Stimulated activated CD4-positive, alpha-beta T cell treated with anti-CD3 and anti-CD28 coated beads, Interleukin-4, amount 100 ng/mL, for 1 hour (primary cell): ENCODE data around the gene NT5C3A.
"Not testable (repeated sequence)": the region's sequence is repeated elsewhere in the genome, so short reads cannot be mapped to it uniquely, and the experiment has no call there.

ENCODE experiments used
- DNase-seq: peaks from one replicate; pipeline ENCODE4 v3.0.0-alpha.2; 2020

NT5C3A gene

DNA sequence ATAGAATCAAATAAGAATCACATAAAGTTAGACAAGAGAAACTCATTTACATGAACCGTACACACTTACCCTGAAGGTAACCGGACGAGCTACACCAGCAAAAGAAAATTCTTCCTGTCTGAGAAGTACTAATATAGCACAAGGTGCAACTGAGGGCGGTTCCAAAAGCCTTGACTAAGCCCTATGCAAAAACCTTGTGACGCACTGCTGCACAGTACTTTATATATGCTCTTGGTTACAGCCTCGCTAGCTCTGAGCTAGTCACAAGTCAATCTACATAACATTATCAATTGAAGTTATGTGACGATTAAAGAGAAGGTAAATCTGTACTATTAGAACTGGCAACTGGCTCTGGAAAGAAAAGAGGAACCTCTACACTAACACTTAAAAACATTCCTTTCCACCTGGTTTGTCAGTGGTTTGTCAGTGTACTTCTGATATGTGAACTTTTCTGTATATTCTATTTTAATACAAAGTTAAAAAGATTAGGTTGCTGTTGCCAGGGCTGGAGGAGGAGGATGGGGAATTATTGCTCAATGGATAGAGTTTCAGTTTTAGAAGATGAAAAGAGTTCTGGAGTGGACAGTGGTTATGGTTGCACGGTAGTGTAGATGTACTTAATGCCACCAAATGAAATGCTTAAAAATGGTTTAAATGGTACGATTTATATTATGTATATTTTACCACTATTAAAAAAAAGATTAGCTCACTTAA is 21.6 kb downstream of the NT5C3A start:
- peak; percentile 29 for DNase-seq

DNA sequence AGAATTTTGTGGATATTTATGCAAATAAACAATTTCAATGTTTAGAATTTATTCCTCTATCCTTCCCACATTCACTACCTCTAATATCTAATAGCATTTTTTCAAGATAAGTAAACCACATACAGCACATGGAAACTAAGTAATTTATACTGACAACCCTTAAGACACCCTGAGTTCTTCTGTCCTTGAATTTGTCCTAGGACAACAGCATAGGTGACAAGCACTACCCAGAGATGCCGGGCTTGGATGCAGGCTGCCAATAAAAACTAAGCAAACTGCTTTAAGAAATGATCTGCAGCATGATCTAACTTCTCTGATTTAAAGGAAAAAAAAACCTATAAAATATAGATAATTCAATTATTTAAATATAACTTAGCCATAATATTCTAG is 22.7 kb downstream of the NT5C3A start:
- DNase-seq = no peak

DNA sequence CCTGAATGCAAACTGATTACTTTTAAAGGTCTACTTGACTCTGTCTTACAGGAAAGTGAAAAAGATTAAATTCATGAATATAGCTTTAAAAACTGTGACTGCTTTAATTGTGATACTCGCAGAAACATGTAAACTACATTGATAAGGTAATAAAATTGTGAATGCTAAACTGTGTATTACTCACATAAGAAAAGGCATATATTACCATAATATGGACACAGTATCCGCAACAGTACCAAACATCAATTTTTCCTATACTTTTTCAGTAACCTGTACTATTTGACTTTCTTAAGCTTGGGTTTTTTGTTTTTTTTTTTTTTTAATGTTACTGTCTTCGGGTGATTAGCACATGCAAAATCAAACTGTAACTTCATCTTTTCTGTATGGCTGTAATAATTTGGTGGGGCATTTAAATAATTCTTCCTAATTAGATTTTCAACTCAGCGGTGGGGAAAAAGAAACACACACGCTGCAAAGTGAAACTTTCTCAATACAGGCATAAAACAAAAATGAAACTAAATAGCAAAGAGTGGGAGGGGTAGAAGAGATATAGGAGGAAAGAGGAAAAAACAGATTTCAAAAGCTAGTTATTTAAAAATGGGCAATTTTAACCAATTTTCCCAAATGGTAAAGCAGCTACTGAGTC is 23.2 kb downstream of the NT5C3A start:
- no peak for DNase-seq

DNA sequence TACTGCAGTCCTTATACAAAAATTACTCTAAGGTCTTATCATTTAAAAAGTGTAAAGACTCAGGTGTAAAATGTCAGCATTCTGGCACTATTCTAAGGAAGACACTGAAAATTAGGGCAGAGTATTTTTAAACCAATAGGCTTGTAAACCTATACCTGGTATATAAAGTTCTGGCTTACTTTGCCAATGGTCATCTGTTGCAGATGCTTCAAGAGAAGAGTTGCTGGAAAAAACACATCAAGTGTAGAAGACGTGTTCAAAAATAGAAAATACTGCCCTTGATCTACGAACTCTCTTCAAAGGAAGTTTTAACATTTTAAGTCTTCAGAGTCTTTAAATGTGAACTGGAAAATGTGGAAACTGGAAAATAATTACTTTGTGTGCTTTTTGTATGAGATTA is 23.9 kb downstream of the NT5C3A start:
- DNase-seq = no peak

DNA sequence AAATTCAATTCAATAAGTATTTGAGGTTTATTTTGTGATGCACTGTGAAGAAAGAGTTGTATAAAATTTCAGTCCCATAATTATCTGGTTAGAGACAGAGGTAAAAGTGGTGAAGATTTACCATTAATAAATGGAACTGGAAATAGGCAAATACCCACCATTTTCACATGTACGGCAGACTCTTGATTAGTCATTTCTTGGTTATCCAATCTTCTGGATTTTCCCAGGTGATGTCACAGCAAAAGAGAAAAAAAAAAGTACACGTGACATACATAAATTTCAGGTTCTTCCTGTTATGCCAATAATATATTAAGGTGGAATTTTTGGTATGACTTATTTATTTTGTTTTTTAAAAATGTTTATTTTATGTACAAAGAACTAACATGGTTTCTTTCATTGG is 26.8 kb downstream of the NT5C3A start:
- DNase-seq = no peak

DNA sequence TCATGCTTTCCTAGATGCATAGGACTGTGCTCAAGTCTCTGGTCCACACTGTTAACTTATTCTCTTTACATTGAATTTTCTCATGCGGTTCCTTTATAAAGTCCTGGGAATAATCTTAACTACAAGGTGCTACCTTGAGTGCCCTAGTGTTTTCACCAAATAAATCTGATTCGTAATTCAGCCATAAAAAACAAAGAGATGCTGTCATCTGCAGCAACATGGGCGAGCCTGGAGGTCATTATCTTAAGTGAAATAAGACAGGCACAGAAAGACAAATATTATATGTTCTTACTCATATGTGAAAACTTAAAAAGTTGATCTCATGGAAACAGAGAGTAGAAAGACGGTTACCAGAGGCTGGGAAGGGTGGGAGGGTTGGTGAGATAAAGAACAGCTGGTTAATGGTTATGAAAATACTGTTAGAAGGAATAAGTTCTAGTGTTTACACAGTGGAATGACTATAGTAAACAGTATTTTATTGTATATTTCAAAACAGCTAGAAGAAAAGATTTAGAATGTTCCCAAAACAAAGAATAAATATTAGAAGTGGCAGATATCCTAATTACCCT is 38.3 kb downstream of the NT5C3A start:
- DNase-seq = no peak

DNA sequence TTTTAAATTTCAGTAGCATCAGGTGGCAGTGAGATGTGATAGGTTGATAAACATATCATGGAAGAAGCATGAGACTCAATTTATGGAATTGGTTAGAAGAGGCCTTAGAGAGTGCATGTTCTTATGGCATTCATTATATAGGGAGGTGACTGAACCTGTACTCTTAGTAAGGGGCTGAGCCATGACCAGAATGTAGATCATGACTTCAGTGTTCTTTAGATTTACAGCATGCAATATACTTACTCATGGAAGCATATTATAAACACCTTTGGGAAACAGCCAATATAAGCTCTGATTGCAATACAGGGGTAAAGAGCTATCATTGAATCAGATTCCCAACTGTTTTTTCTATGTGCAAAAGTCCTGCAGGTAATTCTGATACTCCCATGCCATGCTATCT is 50.2 kb downstream of the NT5C3A start:
- no peak for DNase-seq

DNA sequence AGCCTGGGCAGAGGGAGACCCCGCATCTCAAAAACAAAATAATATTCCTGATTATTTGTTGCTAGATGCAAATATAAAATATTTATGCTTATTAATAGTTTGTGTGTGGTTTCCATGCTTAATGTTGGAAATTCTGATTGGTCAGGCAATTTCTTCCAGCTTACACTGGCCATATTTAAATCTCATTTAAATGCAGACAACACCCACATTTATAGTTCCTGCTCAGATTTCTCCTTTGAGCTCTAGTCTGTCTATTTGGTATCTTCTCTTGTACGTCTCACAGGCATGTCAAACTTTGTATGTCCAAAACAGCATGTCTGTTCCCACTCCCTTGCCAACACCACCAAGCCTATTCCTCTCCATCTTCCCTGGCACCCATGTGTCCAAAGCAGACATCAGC is 52.8 kb downstream of the NT5C3A start:
- no peak for DNase-seq

DNA sequence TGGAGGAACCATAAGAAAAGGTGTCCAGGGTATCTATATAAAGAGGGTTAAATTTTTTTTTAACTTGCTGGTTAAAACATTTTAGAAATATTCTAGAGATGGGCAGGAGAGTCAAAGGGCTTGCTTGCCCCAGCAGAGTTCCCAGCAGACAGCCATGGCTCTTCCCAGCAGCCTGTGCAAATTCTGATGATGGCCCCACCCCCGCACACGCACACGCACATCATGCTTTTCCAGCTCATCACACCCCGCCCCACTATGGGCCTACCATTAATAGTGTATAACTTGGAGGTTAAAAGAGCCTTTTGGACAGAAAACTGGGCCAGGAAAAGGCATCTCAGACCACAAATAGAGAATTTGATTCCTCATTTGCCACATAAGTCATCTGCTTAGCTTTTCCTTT is 56.9 kb downstream of the NT5C3A start:
- DNase-seq = not testable (repeated sequence)

DNA sequence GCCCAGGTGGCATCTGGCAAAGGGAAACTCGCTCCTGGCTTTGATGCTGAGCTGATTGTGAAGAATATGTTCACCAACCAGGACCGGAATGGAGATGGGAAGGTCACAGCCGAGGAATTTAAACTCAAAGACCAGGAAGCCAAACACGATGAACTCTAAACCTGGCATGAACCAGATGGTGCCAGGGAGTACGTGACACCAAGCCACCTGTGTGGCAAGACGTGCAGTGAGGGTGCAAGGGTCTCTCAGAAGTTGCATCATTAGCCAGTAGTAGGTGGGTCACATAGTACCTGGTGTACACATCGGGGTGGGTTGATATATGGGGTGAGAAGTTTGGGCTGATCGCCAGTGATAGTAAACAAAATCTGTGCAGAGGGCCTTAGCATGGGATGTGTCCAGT is 57.4 kb downstream of the NT5C3A start:
- DNase-seq = not testable (repeated sequence)

DNA sequence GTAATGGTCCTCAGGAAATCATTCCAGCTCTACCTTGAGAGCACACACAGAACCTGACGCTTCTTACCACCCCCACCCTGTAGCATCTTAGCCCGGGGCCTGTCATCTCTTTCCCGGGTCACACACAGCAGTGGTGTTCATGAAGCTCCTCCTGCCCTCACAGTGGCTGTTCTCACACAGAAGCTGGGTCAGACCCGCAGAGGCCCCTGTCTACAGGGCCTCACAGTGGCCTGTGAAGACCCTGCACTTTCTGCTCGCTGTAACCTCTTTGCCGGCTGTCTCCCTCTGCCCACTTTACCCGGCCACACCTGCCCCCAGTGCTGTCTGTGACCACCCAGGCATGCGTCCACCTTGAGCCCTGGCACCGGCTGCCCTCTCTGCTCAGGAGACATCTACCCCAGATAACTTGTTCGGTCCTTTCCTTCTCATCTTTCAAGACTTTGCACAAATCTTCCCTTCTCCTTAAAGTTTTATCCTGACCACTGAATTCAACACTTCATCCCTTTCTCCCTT is 58.4 kb downstream of the NT5C3A start:
- DNase-seq = not testable (repeated sequence)

DNA sequence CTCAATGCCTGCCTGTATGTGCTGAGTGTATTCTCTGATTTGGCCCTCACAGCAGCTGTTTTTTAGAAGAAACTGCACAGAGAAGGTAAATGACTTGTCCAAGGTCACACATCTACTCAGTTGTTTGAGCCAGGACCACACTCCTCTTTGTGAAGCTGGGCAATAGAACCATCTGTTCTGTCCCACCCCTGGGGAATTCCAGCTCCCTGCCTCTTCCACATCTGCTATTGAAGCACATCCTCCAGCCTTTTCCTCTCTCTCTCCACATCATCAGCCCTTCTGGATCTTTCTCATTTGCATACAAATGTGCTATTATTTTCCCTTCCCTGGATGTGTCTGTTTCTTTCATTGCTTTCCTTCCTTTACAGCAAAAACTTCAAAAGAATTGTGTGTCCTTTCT is 59.5 kb downstream of the NT5C3A start:
- DNase-seq = not testable (repeated sequence)

DNA sequence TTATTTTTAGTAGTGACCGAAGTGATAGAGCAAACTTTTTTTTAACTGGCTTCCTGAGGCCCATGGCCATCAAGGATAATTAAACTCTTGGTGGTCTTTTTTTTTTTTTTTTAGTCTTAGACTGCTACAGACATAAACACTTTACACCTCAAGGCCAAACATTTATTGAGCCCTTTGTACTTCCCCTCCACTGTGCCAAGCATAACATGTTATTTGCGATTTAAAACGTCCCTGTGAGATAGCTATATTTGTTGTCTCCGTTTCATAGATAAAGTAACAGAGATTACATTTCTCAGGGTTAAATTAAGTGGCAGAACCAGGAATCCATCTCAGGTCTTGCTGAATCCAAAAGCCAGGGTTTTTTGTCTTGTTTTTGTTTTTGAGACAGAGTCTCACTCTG is 63.2 kb downstream of the NT5C3A start:
- DNase-seq = not testable (repeated sequence)

DNA sequence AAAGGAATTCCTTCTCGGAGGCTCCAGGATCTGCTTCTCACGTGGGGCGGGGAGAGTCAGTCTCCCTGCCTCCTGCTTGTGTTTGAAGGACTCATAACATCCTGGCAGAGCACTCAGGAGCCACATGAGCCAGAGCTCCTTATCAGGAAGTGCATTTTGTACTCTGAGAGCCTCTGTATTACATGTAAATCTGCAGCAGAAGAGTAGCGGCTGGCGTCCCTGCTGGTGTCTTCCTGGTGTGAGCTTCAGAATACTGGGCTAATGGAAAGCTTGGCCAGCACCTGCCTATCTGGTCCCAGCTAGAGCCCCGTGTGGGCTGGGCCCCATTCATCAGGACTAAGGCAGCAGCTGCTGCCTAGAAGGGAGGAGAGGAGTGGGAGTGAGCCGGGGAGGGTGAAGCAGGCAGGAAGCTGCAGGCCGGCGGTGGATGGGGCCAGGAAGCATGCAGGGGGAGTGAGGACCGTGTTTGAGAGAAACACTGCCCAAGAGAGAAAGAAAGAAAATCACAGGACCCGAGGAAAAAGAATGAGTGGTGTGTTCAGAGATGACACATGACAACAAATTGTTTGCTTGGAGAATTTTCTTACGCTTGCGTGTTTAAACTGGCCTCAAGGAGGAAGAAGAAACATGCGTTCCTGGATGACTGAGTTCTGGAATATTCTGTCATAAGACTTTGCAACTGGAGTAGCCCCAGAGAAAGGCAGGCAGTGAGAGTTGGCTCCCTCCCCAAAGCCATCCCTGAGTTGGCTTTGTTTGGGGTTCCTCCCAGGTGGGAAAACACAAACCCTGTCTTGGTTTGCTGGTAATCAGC is 64.0 kb downstream of the NT5C3A start:
- not testable (repeated sequence) for DNase-seq

DNA sequence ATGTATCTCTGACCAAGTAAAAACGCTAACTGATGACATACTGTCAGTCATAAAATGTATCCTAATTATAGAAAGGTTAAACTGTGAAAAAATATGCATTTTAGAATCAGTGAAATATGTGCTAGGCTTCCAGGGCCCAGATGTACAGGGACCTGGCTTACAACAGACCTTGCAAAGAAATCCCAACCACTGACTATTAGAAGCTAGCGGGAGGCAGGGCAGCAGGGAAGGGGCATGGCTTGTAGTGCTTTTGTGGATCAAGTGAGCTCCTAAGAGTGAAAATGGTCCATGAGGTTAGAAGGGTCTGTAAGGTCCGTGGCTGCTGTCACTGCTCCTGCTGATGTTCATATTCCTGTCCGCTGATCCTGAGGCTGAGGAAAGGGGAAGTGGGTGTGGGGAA is 64.6 kb downstream of the NT5C3A start:
- not testable (repeated sequence) for DNase-seq

DNA sequence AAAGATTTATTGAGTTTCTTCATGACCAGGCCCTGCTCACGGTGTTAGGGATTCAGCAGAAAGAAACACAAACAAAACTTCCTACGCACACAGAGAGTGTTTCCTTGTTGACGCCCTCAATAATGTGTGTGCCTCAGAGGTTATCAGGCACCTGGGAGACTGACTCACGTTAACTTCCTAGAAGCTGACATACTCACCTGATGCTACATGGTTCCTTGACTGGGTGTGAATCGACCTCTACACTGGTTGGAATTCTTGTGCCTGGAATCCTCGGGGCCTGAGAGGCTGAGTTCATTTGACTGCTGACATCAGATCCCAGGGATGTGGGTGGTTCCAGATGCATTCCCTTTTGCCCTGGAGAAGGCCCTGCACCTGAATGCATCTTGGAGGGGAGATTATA is 69.8 kb downstream of the NT5C3A start:
- DNase-seq = not testable (repeated sequence)

DNA sequence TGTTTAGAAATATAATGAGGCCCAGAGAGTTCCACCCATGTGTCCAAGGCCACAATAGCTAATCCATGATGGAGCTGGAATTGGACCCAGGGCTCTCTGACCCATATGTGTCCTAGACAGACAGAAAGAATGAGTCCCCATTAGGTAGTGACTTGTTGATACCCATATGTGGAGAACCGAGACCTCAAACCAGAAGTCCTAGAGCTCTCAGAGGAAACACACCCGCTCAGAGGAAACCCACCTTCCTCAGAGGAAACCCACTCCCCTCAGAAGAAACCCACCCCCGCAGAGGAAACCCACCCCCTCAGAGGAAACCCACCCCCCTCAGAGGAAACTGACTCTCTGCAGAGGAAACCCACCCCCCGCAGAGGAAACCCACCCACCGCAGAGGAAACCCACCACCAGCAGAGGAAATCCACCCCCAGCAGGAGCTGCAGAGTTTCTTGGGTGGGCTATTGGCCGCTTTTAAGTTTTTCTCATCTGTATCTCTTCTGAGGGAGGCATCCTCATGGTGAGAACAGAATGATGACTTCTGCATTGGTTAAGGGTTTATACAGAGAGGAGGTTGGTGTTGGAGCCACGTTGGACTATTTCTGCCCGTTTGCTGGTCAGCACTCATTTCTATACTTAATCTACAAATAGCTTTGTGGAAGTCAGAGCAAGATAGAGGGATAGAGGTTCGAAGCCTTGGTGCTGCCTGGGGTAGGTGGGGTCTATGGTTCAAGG is 70.4 kb downstream of the NT5C3A start:
- DNase-seq = not testable (repeated sequence)

DNA sequence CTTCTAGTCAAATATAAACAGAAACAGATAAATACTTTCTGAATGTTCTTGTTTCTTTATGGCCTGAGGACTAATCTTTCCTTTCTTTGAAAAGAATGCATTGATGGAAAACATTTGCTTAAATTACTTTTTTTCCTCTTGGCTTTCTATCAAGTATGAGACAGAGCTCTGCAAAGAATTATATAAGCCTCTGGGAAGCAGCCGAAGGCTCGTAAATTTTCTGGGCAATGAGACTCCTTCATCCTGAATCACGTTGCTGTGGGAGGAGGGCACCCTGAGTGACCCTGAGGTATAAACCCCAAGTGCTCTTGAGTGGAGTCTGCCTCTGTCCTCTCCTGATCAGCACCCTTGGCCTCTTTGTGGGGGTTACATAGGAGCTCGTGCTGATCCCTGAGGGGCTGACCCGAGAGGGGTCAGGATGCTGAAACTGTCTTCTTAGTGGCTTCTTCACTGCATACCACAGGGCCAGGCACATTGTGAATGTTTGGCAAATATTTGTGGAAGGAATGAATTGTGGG is 71.4 kb downstream of the NT5C3A start:
- not testable (repeated sequence) for DNase-seq

DNA sequence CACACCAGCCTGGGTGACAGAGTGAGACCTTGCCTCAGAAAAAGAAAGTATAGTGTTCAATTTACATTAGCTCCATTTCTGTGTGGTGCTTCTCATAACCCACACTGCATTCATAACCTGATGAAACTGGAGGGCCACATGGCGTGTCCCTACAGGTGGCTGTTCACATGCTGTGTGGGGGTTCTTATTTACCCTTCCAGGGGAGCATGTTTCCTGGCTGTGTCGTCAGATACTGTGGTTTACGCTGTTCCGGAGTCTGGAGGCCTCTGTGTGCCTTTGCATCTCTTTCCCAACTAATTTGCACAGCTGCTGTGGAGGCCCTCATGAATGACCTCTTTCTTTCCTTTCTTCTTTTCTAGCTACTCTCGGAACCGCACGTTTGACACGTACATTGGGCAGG is 74.4 kb downstream of the NT5C3A start:
- DNase-seq = not testable (repeated sequence)

DNA sequence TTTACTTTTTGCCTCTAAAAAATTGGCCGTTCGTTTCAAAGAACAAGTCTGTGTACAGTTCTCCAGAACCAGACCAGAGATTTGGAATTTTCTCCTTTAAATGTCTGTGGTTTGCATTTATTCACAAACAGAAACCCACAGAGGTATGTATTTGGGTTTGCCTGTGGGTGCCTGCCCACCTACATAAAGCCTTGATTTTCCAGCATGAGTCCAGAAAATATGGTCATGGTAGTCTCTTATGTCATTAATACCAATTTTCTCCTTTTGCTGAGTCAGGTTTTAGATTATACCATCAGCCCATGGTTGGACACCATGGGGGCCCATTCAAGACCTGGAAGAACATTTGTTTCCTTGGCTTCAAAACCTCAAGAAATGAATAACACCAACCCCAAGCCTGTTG is 82.7 kb downstream of the NT5C3A start:
- DNase-seq = not testable (repeated sequence)

DNA sequence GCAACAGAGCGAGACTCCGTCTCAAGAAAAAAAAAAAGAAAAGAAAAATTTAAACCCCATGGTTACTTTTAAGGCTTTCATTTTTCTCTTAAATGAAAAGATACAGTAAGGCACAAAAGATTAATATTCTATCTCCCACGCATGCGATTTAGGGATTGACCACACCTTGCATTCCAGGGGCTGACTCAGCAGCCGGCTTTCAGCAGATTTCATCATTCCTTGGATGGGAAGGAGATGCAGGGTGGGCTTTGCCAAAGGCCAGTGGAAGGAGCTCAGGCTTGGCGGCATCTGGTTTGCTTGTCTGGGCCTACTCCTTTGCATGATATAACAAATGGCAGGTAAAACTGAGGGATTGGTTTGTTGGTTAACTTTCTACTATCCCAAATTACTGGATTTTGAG is 83.3 kb downstream of the NT5C3A start:
- not testable (repeated sequence) for DNase-seq

DNA sequence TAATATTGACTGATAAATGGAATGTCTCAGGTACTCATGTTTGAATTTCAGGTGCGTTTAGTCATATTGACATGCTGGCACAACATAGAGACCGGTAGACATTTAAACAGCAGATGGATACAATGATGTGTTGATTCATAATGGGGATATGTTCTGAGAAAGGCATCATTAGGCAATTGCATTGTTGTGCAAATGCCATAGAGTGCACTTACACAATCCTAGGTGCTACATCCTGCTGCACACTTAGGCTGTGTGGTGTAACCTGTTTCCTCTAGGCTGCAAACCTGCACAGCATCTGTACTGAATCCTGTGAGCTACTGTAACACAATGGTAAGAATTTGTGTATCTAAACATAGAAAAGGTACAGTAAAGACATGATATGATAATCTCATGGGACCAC is 85.4 kb downstream of the NT5C3A start:
- not testable (repeated sequence) for DNase-seq
